NCI-H345 treated with DMSO at 0.1 percent for 48 hours (cell line): ENCODE results near the gene CAPN10.

Experiments used
- DNase-seq: peaks from one replicate; lab custom pipeline; 2025; ENCODE audit not compliant: unreplicated experiment; lab: John Stamatoyannopoulos, UW

Gene CAPN10

GRCh38 chr2:240573516-240574385, 12.8 kb upstream of the CAPN10 start:
- no peak for DNase-seq

GRCh38 chr2:240574386-240575100, 12.0 kb upstream of the CAPN10 start:
- no peak for DNase-seq

- DNase-seq, result no peak
Observed at GRCh38 chr2:240575101-240575965, 11.2 kb upstream of the CAPN10 start.

GRCh38 chr2:240576036-240576435, 10.5 kb upstream of the CAPN10 start:
- DNase-seq, result no peak

GRCh38 chr2:240576436-240577205, 9.9 kb upstream of the CAPN10 start:
- no peak for DNase-seq

- DNase-seq, result no peak
Observed at GRCh38 chr2:240577281-240578109, 9.0 kb upstream of the CAPN10 start.

- DNase-seq, result no peak
Observed at GRCh38 chr2:240578110-240578450, 8.5 kb upstream of the CAPN10 start.

- DNase-seq, result no peak
Observed at GRCh38 chr2:240578488-240578887, 8.0 kb upstream of the CAPN10 start.

- DNase-seq, result no peak
Observed at GRCh38 chr2:240579071-240579762, 7.3 kb upstream of the CAPN10 start.

GRCh38 chr2:240579771-240580614, 6.5 kb upstream of the CAPN10 start:
- no peak for DNase-seq

- no peak for DNase-seq
Observed at GRCh38 chr2:240581811-240582210, 4.7 kb upstream of the CAPN10 start.

GRCh38 chr2:240582781-240583180, 3.8 kb upstream of the CAPN10 start:
- no peak for DNase-seq

- DNase-seq, result no peak
Observed at GRCh38 chr2:240583774-240584173, 2.8 kb upstream of the CAPN10 start.

GRCh38 chr2:240584486-240585031, 2.0 kb upstream of the CAPN10 start:
- no peak for DNase-seq

- DNase-seq, result no peak
Observed at GRCh38 chr2:240585101-240585500, 1.4 kb upstream of the CAPN10 start.

GRCh38 chr2:240585681-240586197, 795 bp upstream of the CAPN10 start:
- DNase-seq, result no peak

GRCh38 chr2:240586919-240587800, 626 bp downstream of the CAPN10 start:
- DNase-seq, result peak; percentile 55
